Measurements from ENCODE around the gene KNCN. TPM values are rescaled to one million over a fixed set of nuclear protein-coding genes. Genes with fewer than 3 reads are reported as not detected.

KNCN gene
- total RNA-seq, 1 donor from 2014 or later = not detected

DNA sequence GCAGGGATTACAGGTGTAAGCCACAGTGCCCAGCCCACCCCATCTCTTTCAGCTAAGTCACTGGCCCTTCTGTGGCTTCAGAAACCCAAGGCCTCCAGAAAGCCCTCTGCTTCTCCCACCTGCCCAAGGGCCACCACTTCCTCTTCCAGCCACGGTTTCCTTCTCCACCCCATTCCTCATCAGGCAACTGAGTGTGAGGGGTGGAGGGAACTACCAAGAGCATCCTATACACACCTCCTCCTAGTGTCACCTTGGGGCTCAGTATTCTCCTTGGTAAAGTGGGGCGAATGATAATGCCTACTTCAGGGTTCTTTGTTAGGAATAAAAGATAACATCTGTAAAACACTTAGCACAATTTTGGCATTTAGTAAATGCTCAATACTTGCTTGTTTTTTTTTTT lies 30.0 kb downstream of the KNCN start:
- TF ChIP-seq, protein P1, sequence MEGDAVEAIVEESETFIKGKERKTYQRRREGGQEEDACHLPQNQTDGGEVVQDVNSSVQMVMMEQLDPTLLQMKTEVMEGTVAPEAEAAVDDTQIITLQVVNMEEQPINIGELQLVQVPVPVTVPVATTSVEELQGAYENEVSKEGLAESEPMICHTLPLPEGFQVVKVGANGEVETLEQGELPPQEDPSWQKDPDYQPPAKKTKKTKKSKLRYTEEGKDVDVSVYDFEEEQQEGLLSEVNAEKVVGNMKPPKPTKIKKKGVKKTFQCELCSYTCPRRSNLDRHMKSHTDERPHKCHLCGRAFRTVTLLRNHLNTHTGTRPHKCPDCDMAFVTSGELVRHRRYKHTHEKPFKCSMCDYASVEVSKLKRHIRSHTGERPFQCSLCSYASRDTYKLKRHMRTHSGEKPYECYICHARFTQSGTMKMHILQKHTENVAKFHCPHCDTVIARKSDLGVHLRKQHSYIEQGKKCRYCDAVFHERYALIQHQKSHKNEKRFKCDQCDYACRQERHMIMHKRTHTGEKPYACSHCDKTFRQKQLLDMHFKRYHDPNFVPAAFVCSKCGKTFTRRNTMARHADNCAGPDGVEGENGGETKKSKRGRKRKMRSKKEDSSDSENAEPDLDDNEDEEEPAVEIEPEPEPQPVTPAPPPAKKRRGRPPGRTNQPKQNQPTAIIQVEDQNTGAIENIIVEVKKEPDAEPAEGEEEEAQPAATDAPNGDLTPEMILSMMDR (IDR thresholded peaks at IDR 0.05) = no peak
- peaks cover 4 to 7% of the 10 kb centered on the region in 2 donors for H3K4me1 ChIP-seq
- intact Hi-C loops (cut with DNase I) = no loop called here
- no peaks in the 10 kb centered on the region for H3K36me3 ChIP-seq
- no peak overlapping the region for H3K4me3 ChIP-seq
- no peaks in the 10 kb centered on the region for H3K9me3 ChIP-seq
- no peaks in the 10 kb centered on the region for H3K27me3 ChIP-seq
- H3K27ac ChIP-seq = no peak overlapping the region
- no peak for DNase-seq (ENCODE audit: low spot score in 2 of 2)

- Histone ChIP-seq H3K27ac (no peak overlapping the region), H3K9me3 (no peaks in the 10 kb centered on the region), H3K36me3 (no peaks in the 10 kb centered on the region), H3K4me1 (peaks cover 4 to 7% of the 10 kb centered on the region in 2 donors), H3K4me3 (no peak overlapping the region), H3K27me3 (no peaks in the 10 kb centered on the region)
- DNase-seq (ENCODE audit: low spot score in 2 of 2) = no peak
- TF ChIP-seq, protein P1 (IDR thresholded peaks at IDR 0.05) = no peak
- intact Hi-C loops (cut with DNase I) = no loop called here
These were observed 31.2 kb downstream of the KNCN start for GRCh38 chr1:46520063-46520911.

GRCh38 chr1:46519209-46519608 lies 32.2 kb downstream of the KNCN start:
- Histone ChIP-seq H3K36me3 (no peaks in the 10 kb centered on the region), H3K4me3 (no peak overlapping the region), H3K27me3 (no peaks in the 10 kb centered on the region), H3K4me1 (peaks cover 4 to 7% of the 10 kb centered on the region in 2 donors), H3K27ac (no peak overlapping the region), H3K9me3 (no peaks in the 10 kb centered on the region)
- no peak for DNase-seq (ENCODE audit: low spot score in 2 of 2)
- intact Hi-C loops (cut with DNase I) = no loop called here
- TF ChIP-seq, protein P1 (IDR thresholded peaks at IDR 0.05) = no peak

GRCh38 chr1:46517932-46518498 lies 33.4 kb downstream of the KNCN start:
- intact Hi-C loops (cut with DNase I) = no loop called here
- no peak for DNase-seq (ENCODE audit: low spot score in 2 of 2)

DNA sequence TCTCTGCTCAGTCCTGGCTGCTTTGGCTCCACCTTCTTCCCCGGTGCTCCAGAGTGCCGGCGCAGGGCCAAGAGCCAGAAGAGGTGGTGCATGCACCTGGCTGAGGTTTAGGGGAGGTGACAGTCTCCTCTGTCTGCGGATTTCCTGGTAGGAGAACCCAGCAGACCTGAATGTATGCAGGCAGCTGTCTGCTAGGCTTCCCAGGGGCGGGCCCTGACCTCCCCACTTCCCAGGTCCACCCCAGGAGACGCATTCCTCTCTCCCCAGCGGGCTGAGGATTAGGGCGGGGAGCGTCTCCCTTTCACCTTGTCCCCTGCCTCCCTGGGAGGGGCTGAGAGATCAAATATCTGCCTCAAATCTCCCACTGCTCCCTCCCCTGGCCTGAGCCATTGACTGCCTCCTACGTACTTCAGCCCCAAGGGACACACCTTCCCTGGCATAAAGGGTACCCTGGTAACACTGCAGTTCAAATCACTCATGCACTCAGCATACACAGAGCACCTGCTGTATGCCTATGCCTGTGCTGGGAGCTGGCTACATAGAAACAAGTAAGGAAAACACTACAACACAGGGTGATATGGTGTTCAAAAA lies 34.3 kb downstream of the KNCN start:
- H3K4me1 ChIP-seq = no peaks in the 10 kb centered on the region
- no peak overlapping the region for H3K4me3 ChIP-seq
- DNase-seq (ENCODE audit: low spot score in 2 of 2) = no peak
- no peaks in the 10 kb centered on the region for H3K36me3 ChIP-seq
- intact Hi-C loops (cut with DNase I) = no loop called here
- H3K27me3 ChIP-seq = no peaks in the 10 kb centered on the region
- TF ChIP-seq, protein P1 (IDR thresholded peaks at IDR 0.05) = no peak
- no peak overlapping the region for H3K27ac ChIP-seq
- H3K9me3 ChIP-seq = no peaks in the 10 kb centered on the region

More at GRCh38 chr1:46517932-46518498, 33.4 kb downstream of the KNCN start:
- H3K4me1 ChIP-seq = peaks cover 4 to 7% of the 10 kb centered on the region in 2 donors
- TF ChIP-seq, protein P1 (IDR thresholded peaks at IDR 0.05) = no peak
- no peak overlapping the region for H3K4me3 ChIP-seq
- H3K9me3 ChIP-seq = no peaks in the 10 kb centered on the region
- no peaks in the 10 kb centered on the region for H3K36me3 ChIP-seq
- no peaks in the 10 kb centered on the region for H3K27me3 ChIP-seq
- no peak overlapping the region for H3K27ac ChIP-seq

All from ascending aorta (tissue), 2 donors.